Endothelial cell of umbilical vein (primary cell): ENCODE data around the gene SLC30A4. TPM values are rescaled to one million over a fixed set of nuclear protein-coding genes. Genes with fewer than 3 reads are reported as not detected.

Experiments
- BruUV-seq: library from RNA; stranded (reverse); fragments of 400-500 nt; replicated peaks from 2 replicates; lab custom pipeline; 2021; lab: Mats Ljungman, UMichigan
- CTCF ChIA-PET: fragments of 300-600, 350-600 bp; sonication (Branson Sonifier 250); formaldehyde crosslinking; loops from one replicate; lab custom pipeline; 2021; ENCODE audit warnings: antibody characterized with exemption, inconsistent platforms; lab: Charles Lee
- POLR2A ChIA-PET: fragments of 300-600, 350-600 bp; sonication (Branson Sonifier 250); formaldehyde crosslinking; loops from one replicate; lab custom pipeline; 2021; ENCODE audit warnings: antibody characterized with exemption, inconsistent platforms; lab: Charles Lee
- DNase-seq: peaks from one replicate; pipeline ENCODE4 v3.0.0-alpha.2; 2011; ENCODE audit warnings: low read depth, low spot score
- FAIRE-seq: peaks from 2 replicates; lab custom pipeline; 2011; peaks lifted over from hg19 to GRCh38; lab: Jason Lieb, UNC
- H2AFZ ChIP-seq: 2 replicates; pipeline ENCODE4 v1.6.0; 2012; ENCODE audit warnings: low read depth, low read length, control low read depth, inconsistent platforms
- H3K27ac ChIP-seq: 2 replicates; pipeline ENCODE4 v1.5.1; 2011; ENCODE audit warnings: low read depth, mild to moderate bottlenecking, control low read depth, low read length, moderate library complexity; ENCODE audit not compliant: insufficient read depth
- H3K27me3 ChIP-seq, 2 experiments: 2 replicates each; pipeline versions ENCODE4 v1.6.0 to v1.6.1; 2011; ENCODE audit warnings: low read length in 2 of 2, mixed read lengths in 1 of 2; ENCODE audit not compliant: control insufficient read depth in 2 of 2, insufficient read depth in 2 of 2
- H3K36me3 ChIP-seq, 2 experiments: 2 replicates in 1 of 2; 3 replicates in 1 of 2; pipeline ENCODE4 v1.5.1; 2011; ENCODE audit warnings: low read length in 2 of 2, mild to moderate bottlenecking in 1 of 2, moderate library complexity in 1 of 2; ENCODE audit not compliant: control insufficient read depth in 2 of 2, insufficient read depth in 2 of 2; ENCODE audit errors: extremely low read depth in 1 of 2
- H3K4me1 ChIP-seq: 3 replicates; pipeline ENCODE4 v1.5.1; 2011; ENCODE audit warnings: mild to moderate bottlenecking, low read length; ENCODE audit not compliant: control insufficient read depth, insufficient read depth; ENCODE audit errors: extremely low read depth
- H3K4me2 ChIP-seq: 2 replicates; pipeline ENCODE4 v1.6.1; 2011; ENCODE audit warnings: low read length, control low read depth, mixed read lengths; ENCODE audit not compliant: insufficient read depth
- H3K4me3 ChIP-seq, 3 experiments: fragments of 200-600 bp in 1 of 3; sonication (generic), shearing (Covaris generic) in 1 of 3; replicated peaks in 1 of 3; 2 replicates each; pipeline ENCODE4 v1.5.1; 2011 to 2016; ENCODE audit warnings: control low read depth in 3 of 3, low read length in 3 of 3, mild to moderate bottlenecking in 2 of 3, inconsistent platforms in 1 of 3, low read depth in 1 of 3, moderate library complexity in 1 of 3; ENCODE audit not compliant: insufficient read depth in 1 of 3
- H3K79me2 ChIP-seq: 2 replicates; pipeline ENCODE4 v1.6.0; 2012; ENCODE audit warnings: low read length, inconsistent platforms; ENCODE audit not compliant: control insufficient read depth, insufficient read depth
- H3K9ac ChIP-seq: replicated peaks from 2 replicates; pipeline ENCODE3; 2011; ENCODE audit warnings: low read length, control low read depth; ENCODE audit not compliant: insufficient read depth; ENCODE audit errors: extremely low read depth
- H3K9me1 ChIP-seq: replicated peaks from 3 replicates; pipeline ENCODE4 v1.6.0; 2011; ENCODE audit warnings: mild to moderate bottlenecking, low read length; ENCODE audit not compliant: control insufficient read depth, insufficient read depth; ENCODE audit errors: extremely low read depth
- H3K9me3 ChIP-seq: replicated peaks from 2 replicates; pipeline ENCODE4 v1.5.1; 2012; ENCODE audit warnings: low read length, inconsistent platforms; ENCODE audit not compliant: control insufficient read depth, insufficient read depth
- H4K20me1 ChIP-seq: replicated peaks from 2 replicates; pipeline ENCODE3; 2011; ENCODE audit warnings: mild to moderate bottlenecking, low read length; ENCODE audit not compliant: control insufficient read depth, insufficient read depth; ENCODE audit errors: extremely low read depth
- FOS ChIP-seq: IDR thresholded peaks from 2 replicates; pipeline ENCODE4 v1.6.1; 2011; ENCODE audit warnings: mild to moderate bottlenecking, low read length, moderate library complexity, borderline replicate concordance; ENCODE audit not compliant: insufficient read depth
- GATA2 ChIP-seq: IDR thresholded peaks from 2 replicates; pipeline ENCODE4 v1.7.0; 2011; ENCODE audit warnings: low read depth, mild to moderate bottlenecking, moderate library complexity, mixed read lengths, low read length; ENCODE audit not compliant: insufficient read length, insufficient read depth
- JUN ChIP-seq: IDR thresholded peaks from 2 replicates; pipeline ENCODE4 v1.6.1; 2011; ENCODE audit warnings: borderline replicate concordance, low read depth; ENCODE audit not compliant: insufficient read length, insufficient read depth
- POLR2A ChIP-seq: IDR thresholded peaks from 2 replicates; pipeline ENCODE4 v1.6.1; 2012; ENCODE audit warnings: low read depth, mild to moderate bottlenecking, control low read depth, low read length
- dilution Hi-C: fragments of 300-500 bp; cut with MboI; formaldehyde crosslinking; loops from one replicate; pipeline ENCODE4 v1.15.0; 2019; ENCODE audit warnings: low sequenced_read_pairs; ENCODE audit not compliant: extremely low pct_ligation_motif_present
- intact Hi-C: fragments of 100-400 bp; cut with micrococcal nuclease; formaldehyde crosslinking; loops from one replicate; pipeline ENCODE4 v1.10.0; 2022
- polyA plus RNA-seq, 4 experiments: library from polyadenylated mRNA; depleted of rRNA in 3 of 4; stranded (reverse) in 3 of 4; unstranded in 1 of 4; fragments of >200 nt; gene quantifications; 2 replicates each; pipeline versions ENCODE4 v1.2.1 to v1.2.3, GENCODE V29; 2011 to 2012; ENCODE audit warnings: missing spikeins in 1 of 4
- total RNA-seq: library from RNA; stranded (reverse); gene quantifications from 2 replicates; pipeline ENCODE4 v1.2.3, GENCODE V29; 2021
- TF ChIP-seq, protein P1 (sequence below), 2 donors: IDR thresholded peaks; 1 replicate in 1 of 2; 2 replicates in 1 of 2; pipeline ENCODE4 v1.5.1; 2011; ENCODE audit warnings: low read length in 2 of 2, mild to moderate bottlenecking in 2 of 2, moderate library complexity in 2 of 2, control low read depth in 1 of 2, inconsistent platforms in 1 of 2, low read depth in 1 of 2; ENCODE audit not compliant: insufficient read depth in 1 of 2; ENCODE audit errors: extremely low read depth in 1 of 2

The SLC30A4 gene
- total and polyA plus RNA-seq, 2 donors (not counting 3 experiments of a cell fraction or from before 2014, with no cell fraction given): 2.7 to 3.9 TPM

DNA sequence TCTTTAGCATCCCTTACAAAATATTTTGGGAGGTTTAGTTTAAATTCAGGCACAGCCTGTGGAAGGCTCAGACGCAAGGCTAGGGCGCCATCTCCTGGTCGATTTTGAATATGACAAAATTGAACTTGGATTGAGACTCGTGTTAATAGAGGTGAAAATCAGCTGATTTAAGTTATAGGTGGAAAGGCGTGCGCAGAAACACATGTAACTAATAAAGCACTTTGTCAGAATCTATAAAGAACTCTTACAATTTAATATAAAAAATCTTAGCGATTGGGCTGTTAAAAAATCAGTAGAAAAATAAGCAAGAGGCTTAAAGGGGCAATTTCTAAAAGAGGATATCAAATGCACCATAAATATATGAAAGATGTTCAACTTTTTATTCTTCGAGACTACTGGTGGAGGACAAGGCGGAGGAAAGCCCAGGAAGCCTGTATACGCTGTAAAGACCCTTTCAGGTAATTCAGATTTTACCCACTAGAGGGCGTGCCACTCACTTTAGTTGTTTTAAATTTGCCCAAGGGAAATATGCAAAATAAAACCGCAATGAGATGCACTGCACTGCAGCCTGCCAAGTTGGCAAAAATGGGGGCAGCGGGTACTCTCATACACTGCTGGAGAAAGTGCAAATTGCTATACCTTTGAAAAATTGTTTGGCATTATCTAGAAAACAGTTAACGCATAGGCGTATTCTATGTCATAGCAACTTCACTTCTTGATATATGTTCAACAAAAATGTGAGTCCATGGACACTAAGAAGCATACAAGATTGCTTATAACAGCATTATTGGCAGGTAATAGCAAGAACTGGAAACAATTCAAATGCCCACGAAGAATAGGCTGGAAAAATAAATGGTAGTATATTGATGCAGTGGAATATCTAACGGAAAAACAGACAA is 64.7 kb downstream of the SLC30A4 start:
- dilution Hi-C loops: no loop called here
- no TSS peak for BruUV-seq
- peak overlapping the region; percentile 36 to 65 (median 44) for H3K4me3 ChIP-seq
- peak overlapping the region; percentile 82 for H2AFZ ChIP-seq
- peaks cover 12% of the 10 kb centered on the region for H3K4me1 ChIP-seq
- peak overlapping the region; percentile 35 for H3K9ac ChIP-seq
- no peaks in the 10 kb centered on the region for H3K9me3 ChIP-seq
- H3K4me2 ChIP-seq: peak overlapping the region; percentile 93
- no peaks in the 10 kb centered on the region for H3K36me3 ChIP-seq
- ChIA-PET CTCF (interaction anchor here (0.6 to 5.6 kb wide), 33 partner anchors 8 to 340 kb away, joined by 3 to 145 read pairs (median 4); partner anchors contain the start of gene BLOC1S6), POLR2A (interaction anchor here (0.9 kb wide), 1 partner anchor 183 kb away, joined by 3 read pairs; no protein-coding TSS in a partner anchor)
- no peaks in the 10 kb centered on the region for H3K79me2 ChIP-seq
- DNase-seq (peak; percentile 86), FAIRE-seq (peak; percentile 87)
- H3K27me3 ChIP-seq: no peaks in the 10 kb centered on the region
- peak overlapping the region; percentile 58 for H3K27ac ChIP-seq
- H3K9me1 ChIP-seq: no peaks in the 10 kb centered on the region
- no peaks in the 10 kb centered on the region for H4K20me1 ChIP-seq
- no peak for TF ChIP-seq POLR2A
- TF ChIP-seq, protein P1, sequence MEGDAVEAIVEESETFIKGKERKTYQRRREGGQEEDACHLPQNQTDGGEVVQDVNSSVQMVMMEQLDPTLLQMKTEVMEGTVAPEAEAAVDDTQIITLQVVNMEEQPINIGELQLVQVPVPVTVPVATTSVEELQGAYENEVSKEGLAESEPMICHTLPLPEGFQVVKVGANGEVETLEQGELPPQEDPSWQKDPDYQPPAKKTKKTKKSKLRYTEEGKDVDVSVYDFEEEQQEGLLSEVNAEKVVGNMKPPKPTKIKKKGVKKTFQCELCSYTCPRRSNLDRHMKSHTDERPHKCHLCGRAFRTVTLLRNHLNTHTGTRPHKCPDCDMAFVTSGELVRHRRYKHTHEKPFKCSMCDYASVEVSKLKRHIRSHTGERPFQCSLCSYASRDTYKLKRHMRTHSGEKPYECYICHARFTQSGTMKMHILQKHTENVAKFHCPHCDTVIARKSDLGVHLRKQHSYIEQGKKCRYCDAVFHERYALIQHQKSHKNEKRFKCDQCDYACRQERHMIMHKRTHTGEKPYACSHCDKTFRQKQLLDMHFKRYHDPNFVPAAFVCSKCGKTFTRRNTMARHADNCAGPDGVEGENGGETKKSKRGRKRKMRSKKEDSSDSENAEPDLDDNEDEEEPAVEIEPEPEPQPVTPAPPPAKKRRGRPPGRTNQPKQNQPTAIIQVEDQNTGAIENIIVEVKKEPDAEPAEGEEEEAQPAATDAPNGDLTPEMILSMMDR (IDR thresholded peaks at IDR 0.05; ENCODE audit: extremely low read depth in 1 of 2, insufficient read depth in 1 of 2, low read depth in 1 of 2, low read length in 2 of 2): peak; percentile 45 to 63
- intact Hi-C loops: loop anchor here (1.0 to 5.0 kb wide), 11 partner anchors 28 to 332 kb away; partner anchors contain the start of genes BLOC1S6 and SLC30A4

DNA sequence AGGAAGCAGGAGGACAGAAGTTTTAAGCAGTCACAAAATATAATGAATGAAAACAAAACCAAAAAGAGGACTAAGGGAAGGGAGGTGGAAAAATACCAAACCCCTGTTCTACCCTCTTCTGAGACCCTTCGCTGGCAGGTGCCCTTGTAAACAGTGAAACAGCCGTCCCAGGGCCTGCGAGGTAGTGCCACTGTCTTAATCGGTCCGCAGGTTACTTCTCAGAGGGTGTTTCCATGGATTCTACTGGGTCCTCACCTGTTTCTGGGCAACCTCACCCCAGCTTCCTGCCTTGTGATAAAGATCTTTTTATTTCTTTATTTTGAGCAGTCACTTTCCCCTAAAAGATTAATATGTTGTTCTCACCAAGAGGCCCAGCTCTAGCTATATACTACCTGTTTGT is 65.3 kb downstream of the SLC30A4 start:
- DNase-seq: no peak
- TF ChIP-seq POLR2A (no peak), FOS (no peak), JUN (no peak), GATA2 (peak; percentile 21)
- ChIA-PET POLR2A (interaction anchor here (0.9 kb wide), 1 partner anchor 184 kb away, joined by 3 read pairs; no protein-coding TSS in a partner anchor), CTCF (interaction anchor here (0.6 to 5.6 kb wide), 23 partner anchors 7 to 339 kb away, joined by 3 to 145 read pairs (median 5); partner anchors contain the start of gene BLOC1S6)
- Histone ChIP-seq H3K9me3 (no peaks in the 10 kb centered on the region), H3K36me3 (no peaks in the 10 kb centered on the region), H3K4me2 (peak overlapping the region; percentile 93), H3K9me1 (no peaks in the 10 kb centered on the region), H2AFZ (no peak overlapping the region), H3K4me1 (peaks cover 12% of the 10 kb centered on the region), H3K9ac (peak overlapping the region; percentile 4), H4K20me1 (no peaks in the 10 kb centered on the region), H3K4me3 (no peak overlapping the region), H3K27me3 (no peaks in the 10 kb centered on the region), H3K79me2 (no peaks in the 10 kb centered on the region), H3K27ac (peak overlapping the region; percentile 58)
- dilution Hi-C loops: no loop called here
- intact Hi-C loops: loop anchor here (1.0 to 5.0 kb wide), 5 partner anchors 27 to 331 kb away; no protein-coding TSS in a partner anchor
- no TSS peak for BruUV-seq
- peak; percentile 40 for FAIRE-seq
